Measurements from ENCODE around the gene IQCK. TPM values are rescaled to one million over a fixed set of nuclear protein-coding genes. Genes with fewer than 3 reads are reported as not detected.
A peak's percentile ranks its signal among the peaks of the same experiment; 100 is the strongest.

The IQCK gene
- total RNA-seq, 6 donors from 2014 or later, result 9.3 to 50.3 (median 18.3) TPM

DNA sequence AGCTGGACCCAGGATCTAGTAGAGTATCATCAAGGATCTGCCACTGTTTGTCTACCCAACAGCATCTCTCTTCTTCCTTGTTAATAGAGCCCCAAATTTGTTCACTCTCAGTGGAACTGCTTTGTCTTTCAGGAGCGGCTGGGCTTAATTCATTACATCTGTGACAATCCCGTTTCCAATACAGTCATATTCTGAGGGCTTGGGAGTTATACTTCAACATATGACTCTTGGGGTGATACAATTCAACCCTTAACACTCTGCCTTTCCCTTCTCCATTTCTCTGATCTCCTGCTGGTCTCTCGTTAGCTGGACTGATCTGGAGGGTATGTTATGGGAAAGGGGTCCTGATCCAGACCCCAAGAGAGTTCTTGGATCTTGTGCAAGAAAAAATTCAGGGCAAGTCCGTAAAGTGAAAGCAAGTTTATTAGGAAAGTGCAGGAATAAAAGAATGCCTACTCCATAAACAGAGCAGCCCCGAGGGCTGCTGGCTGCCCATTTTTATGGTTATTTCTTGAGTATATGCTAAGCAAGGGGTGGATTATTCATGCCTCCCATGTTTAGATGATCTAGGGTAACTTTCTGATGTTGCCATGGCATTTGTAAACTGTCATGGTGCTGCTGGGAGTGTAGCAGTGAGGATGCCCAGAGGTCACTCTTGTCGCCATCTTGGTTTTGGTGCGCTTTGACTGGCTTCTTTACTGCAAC lies 42.4 kb downstream of the IQCK start:
- no peak overlapping the region for H3K27ac ChIP-seq
- no peak overlapping the region for H3K4me3 ChIP-seq
- no peaks in the 10 kb centered on the region for H3K36me3 ChIP-seq
- peaks cover 0 to 9% (median 2%) of the 10 kb centered on the region in 4 donors for H3K4me1 ChIP-seq
- WGBS, 2 donors, result 91 to 97% methylated on average over 7 of the region's 7 CpGs
- H3K27me3 ChIP-seq, result no peaks in the 10 kb centered on the region
- ATAC-seq (ENCODE audit: low FRiP score in 2 of 2) (no peak), DNase-seq (no peak)
- H3K9me3 ChIP-seq, result no peaks in the 10 kb centered on the region
- TF ChIP-seq EP300 (IDR thresholded peaks at IDR 0.05) (no peak), POLR2AphosphoS5 (IDR thresholded peaks at IDR 0.05) (no peak), POLR2A (IDR thresholded peaks at IDR 0.05) (no peak)
- TF ChIP-seq, protein P1, sequence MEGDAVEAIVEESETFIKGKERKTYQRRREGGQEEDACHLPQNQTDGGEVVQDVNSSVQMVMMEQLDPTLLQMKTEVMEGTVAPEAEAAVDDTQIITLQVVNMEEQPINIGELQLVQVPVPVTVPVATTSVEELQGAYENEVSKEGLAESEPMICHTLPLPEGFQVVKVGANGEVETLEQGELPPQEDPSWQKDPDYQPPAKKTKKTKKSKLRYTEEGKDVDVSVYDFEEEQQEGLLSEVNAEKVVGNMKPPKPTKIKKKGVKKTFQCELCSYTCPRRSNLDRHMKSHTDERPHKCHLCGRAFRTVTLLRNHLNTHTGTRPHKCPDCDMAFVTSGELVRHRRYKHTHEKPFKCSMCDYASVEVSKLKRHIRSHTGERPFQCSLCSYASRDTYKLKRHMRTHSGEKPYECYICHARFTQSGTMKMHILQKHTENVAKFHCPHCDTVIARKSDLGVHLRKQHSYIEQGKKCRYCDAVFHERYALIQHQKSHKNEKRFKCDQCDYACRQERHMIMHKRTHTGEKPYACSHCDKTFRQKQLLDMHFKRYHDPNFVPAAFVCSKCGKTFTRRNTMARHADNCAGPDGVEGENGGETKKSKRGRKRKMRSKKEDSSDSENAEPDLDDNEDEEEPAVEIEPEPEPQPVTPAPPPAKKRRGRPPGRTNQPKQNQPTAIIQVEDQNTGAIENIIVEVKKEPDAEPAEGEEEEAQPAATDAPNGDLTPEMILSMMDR (IDR thresholded peaks at IDR 0.05), result no peak

DNA sequence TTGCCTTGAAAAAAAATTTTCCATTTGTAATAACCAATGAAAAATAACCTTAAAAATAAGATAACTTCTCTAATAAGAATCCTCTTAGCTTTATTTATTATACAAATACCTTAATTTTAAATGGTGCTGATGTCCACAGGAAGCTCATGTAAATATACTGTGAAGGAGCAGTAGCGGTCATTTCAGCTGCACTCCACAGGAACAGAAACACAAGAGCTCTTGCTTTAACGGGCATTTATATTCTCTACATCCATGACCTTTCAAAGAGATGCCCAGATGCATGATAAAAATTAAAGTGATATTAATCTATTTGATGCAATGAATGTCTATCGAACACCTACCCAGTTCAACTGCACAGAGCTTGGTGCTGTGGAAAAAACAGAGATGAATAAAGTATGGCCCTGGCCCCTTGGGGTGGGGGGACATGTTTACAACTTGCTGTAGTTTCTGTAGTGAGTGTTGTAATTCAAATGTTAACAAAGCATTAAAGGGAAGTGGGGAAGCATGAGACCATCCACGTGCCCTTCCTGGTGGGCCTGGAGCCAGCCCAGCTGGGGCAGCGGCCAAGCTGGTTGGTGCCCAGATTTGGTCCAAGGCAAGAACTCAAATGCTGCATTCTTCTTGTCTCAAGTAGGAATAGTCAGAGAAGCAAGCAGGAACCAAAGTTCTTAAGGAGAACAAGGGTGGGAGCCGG lies 47.9 kb downstream of the IQCK start:
- peak overlapping the region in 1 of 4 donors; percentile 30 for H3K27ac ChIP-seq

DNA sequence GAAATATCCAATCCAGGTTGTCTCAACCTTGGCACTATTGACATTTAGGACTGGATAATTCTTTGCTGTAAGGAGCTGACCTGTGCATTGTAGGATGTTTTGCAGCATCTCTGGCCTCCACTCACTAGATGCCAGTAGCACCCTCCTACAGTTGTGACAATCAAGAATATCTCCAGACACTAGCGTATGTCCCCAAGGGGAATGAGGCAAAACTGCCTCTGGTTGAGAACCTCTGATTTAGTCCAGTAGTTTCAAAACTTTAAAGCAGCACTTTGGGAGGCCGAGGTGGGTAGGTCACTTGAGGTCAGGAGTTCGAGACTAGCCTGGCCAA lies 48.4 kb downstream of the IQCK start:
- Histone ChIP-seq H3K36me3 (no peaks in the 10 kb centered on the region), H3K4me3 (no peak overlapping the region), H3K9me3 (no peaks in the 10 kb centered on the region), H3K27me3 (no peaks in the 10 kb centered on the region), H3K4me1 (peaks cover 0 to 12% (median 8%) of the 10 kb centered on the region in 4 donors), H3K27ac (peak overlapping the region in 1 of 4 donors; percentile 30)
- 79 to 100% methylated on average over 3 of the region's 3 CpGs for WGBS, 2 donors
- ATAC-seq (ENCODE audit: low FRiP score in 2 of 2) (peak in 1 of 2 donors; percentile 10), DNase-seq (no peak)
- no peak for TF ChIP-seq EP300 (IDR thresholded peaks at IDR 0.05)
- TF ChIP-seq POLR2AphosphoS5 (IDR thresholded peaks at IDR 0.05), result no peak
- TF ChIP-seq POLR2A (IDR thresholded peaks at IDR 0.05), result no peak
- TF ChIP-seq, protein P1 (IDR thresholded peaks at IDR 0.05), result no peak

More for the DNA sequence above, 47.9 kb downstream of the IQCK start:
- peak; percentile 50 to 86 for DNase-seq
- TF ChIP-seq EP300 (IDR thresholded peaks at IDR 0.05) (peak in 1 of 4 donors; percentile 71), POLR2A (IDR thresholded peaks at IDR 0.05) (no peak), POLR2AphosphoS5 (IDR thresholded peaks at IDR 0.05) (peak in 1 of 2 donors; percentile 64)
- TF ChIP-seq, protein P1 (IDR thresholded peaks at IDR 0.05), result no peak
- no peaks in the 10 kb centered on the region for H3K27me3 ChIP-seq
- WGBS, 2 donors, result 33 to 45% methylated on average over 6 of the region's 6 CpGs
- no peaks in the 10 kb centered on the region for H3K36me3 ChIP-seq
- H3K9me3 ChIP-seq, result no peaks in the 10 kb centered on the region
- no peak overlapping the region for H3K4me3 ChIP-seq
- ATAC-seq (ENCODE audit: low FRiP score in 2 of 2), result peak in 1 of 2 donors; percentile 68
- H3K4me1 ChIP-seq, result peaks cover 3 to 12% (median 8%) of the 10 kb centered on the region in 4 donors

DNA sequence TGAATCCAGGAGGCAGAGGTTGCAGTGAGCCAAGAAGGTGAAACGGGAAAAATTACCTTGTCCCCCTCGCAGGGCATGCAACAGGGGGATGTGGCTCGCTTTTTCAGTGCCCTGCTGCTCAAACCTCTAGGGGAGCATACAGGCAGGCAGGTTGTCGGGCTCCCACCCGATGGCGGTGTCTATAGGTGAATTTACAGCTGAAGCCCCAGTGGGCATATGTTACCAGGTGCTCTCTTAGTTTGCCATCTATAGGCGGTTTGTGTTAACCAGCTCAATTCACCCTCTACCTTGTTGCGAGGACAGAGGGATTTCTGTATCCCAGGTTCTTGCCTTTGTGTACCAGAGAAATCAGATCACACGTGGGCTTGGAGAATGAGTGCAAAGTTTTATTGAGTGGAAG lies 48.9 kb downstream of the IQCK start:
- peaks cover 0 to 12% (median 6%) of the 10 kb centered on the region in 4 donors for H3K4me1 ChIP-seq
- no peaks in the 10 kb centered on the region for H3K36me3 ChIP-seq
- no peak for ATAC-seq (ENCODE audit: low FRiP score in 2 of 2)
- no peaks in the 10 kb centered on the region for H3K9me3 ChIP-seq
- WGBS, 2 donors, result 91 to 94% methylated on average over 8 to 9 of the region's 9 CpGs
- TF ChIP-seq POLR2A (IDR thresholded peaks at IDR 0.05), result no peak
- no peak overlapping the region for H3K4me3 ChIP-seq
- no peak for DNase-seq
- no peaks in the 10 kb centered on the region for H3K27me3 ChIP-seq
- peak overlapping the region in 1 of 4 donors; percentile 30 for H3K27ac ChIP-seq

DNA sequence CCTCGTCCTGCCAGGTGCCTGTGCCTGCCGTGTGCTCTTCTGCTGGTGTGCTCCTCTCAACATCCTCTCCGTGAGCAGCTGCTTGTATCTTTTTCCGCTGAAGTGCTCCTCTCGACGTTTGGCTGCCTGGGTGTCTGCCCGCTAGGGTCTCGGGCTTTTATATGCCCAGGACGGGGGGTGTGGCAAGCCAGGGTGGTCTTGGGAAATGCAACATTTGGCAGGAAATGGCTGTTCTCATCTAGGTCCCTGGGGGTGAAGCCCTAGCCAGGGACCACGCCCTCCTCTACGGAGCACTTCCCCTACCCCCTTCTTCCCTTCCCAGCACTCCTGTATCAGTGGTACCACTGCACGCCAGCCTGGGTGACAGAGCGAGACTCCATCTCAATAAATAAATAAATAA lies 49.4 kb downstream of the IQCK start:
- Histone ChIP-seq H3K9me3 (no peaks in the 10 kb centered on the region), H3K27me3 (no peaks in the 10 kb centered on the region), H3K4me3 (no peak overlapping the region), H3K27ac (no peak overlapping the region), H3K4me1 (peaks cover 0 to 12% (median 6%) of the 10 kb centered on the region in 4 donors), H3K36me3 (no peaks in the 10 kb centered on the region)
- TF ChIP-seq EP300 (IDR thresholded peaks at IDR 0.05), result no peak
- no peak for TF ChIP-seq POLR2A (IDR thresholded peaks at IDR 0.05)
- TF ChIP-seq POLR2AphosphoS5 (IDR thresholded peaks at IDR 0.05), result no peak
- TF ChIP-seq, protein P1 (IDR thresholded peaks at IDR 0.05), result no peak
- no peak for DNase-seq
- ATAC-seq (ENCODE audit: low FRiP score in 2 of 2), result no peak
- WGBS, 2 donors, result 87 to 91% methylated on average over 13 of the region's 13 CpGs

Measured in upper lobe of left lung (tissue), 6 donors.